GM12873 (cell line): Measurements from ENCODE around the gene C1orf159.

Source experiments
- TF ChIP-seq, protein P1 (sequence below): IDR thresholded peaks from 2 replicates; pipeline ENCODE4 v1.5.1; 2012; ENCODE audit warnings: low read depth, mild to moderate bottlenecking, moderate library complexity, low read length, control low read depth; ENCODE audit not compliant: insufficient read depth; ENCODE audit errors: missing control alignments

The C1orf159 gene

DNA sequence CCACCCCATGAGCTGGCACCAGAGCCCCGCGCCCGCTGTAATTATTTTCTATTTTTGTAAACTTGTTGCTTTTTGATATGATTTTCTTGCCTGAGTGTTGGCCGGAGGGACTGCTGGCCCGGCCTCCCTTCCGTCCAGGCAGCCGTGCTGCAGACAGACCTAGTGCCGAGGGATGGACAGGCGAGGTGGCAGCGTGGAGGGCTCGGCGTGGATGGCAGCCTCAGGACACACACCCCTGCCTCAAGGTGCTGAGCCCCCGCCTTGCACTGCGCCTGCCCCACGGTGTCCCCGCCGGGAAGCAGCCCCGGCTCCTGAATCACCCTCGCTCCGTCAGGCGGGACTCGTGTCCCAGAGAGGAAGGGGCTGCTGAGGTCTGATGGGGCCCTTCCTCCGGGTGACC, 60.9 kb downstream of the C1orf159 start:
- TF ChIP-seq, protein P1, sequence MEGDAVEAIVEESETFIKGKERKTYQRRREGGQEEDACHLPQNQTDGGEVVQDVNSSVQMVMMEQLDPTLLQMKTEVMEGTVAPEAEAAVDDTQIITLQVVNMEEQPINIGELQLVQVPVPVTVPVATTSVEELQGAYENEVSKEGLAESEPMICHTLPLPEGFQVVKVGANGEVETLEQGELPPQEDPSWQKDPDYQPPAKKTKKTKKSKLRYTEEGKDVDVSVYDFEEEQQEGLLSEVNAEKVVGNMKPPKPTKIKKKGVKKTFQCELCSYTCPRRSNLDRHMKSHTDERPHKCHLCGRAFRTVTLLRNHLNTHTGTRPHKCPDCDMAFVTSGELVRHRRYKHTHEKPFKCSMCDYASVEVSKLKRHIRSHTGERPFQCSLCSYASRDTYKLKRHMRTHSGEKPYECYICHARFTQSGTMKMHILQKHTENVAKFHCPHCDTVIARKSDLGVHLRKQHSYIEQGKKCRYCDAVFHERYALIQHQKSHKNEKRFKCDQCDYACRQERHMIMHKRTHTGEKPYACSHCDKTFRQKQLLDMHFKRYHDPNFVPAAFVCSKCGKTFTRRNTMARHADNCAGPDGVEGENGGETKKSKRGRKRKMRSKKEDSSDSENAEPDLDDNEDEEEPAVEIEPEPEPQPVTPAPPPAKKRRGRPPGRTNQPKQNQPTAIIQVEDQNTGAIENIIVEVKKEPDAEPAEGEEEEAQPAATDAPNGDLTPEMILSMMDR, result no peak

DNA sequence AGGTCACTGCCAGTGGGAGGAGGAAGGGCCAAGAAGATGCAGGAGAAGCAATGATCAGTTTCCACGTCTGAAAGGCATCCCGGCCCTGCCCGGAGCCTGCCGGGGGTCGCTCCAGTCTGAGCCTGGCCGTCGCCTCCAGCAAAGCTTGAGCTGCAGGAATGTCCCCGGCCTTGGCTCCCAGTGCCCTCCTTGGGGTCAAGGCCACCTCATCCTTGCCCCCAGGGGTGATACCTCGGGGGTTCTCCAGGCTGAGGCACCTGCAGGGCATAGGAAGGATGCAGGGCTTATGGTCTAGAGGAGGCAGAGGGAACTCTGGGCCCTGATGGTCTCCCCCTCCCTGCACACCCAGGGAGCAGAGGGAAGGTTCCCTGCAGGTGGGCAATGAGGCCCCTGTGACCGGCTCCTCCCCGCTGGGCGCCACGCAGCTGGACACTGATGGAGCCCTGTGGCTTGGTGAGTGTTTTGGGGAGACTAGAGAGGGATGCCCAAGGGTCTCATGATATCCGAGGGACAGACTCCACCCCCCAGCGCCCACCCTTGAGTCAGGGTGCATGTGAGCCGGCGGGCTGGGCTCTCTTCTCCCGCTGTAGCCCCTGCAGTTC, 61.7 kb downstream of the C1orf159 start:
- TF ChIP-seq, protein P1, result no peak

DNA sequence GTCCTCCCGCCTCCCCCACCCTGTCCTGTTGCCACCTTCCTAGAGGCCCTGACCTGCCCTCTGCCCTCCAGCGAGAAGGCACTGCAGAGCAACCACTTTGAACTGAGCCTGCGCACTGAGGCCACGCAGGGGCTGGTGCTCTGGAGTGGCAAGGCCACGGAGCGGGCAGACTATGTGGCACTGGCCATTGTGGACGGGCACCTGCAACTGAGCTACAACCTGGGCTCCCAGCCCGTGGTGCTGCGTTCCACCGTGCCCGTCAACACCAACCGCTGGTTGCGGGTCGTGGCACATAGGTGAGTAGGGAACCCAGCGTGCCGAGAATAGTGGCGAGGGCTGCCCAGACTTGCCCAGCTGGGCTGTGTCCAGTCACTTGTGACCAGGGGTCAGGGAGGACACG, 62.2 kb downstream of the C1orf159 start:
- TF ChIP-seq, protein P1, result no peak

DNA sequence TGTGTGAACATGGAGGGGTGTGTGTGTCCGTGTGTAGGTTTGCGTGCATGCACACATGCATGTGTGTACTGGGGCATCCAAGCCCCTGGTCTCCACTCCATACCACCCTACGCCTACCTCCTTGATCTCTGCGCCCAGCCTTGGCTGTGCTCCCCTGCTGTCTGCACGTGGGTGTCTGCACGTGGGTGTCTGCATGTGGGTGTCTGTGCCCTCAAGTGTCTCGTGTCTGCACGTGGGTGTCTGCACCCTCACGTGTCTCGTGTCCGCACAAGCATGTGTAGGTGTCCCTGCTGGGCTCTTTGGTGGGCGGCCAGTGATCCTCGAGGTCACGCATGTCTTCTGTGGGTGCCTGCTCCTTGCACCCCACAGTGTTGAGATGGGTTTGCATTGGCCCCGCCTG, 62.9 kb downstream of the C1orf159 start:
- TF ChIP-seq, protein P1, result no peak

DNA sequence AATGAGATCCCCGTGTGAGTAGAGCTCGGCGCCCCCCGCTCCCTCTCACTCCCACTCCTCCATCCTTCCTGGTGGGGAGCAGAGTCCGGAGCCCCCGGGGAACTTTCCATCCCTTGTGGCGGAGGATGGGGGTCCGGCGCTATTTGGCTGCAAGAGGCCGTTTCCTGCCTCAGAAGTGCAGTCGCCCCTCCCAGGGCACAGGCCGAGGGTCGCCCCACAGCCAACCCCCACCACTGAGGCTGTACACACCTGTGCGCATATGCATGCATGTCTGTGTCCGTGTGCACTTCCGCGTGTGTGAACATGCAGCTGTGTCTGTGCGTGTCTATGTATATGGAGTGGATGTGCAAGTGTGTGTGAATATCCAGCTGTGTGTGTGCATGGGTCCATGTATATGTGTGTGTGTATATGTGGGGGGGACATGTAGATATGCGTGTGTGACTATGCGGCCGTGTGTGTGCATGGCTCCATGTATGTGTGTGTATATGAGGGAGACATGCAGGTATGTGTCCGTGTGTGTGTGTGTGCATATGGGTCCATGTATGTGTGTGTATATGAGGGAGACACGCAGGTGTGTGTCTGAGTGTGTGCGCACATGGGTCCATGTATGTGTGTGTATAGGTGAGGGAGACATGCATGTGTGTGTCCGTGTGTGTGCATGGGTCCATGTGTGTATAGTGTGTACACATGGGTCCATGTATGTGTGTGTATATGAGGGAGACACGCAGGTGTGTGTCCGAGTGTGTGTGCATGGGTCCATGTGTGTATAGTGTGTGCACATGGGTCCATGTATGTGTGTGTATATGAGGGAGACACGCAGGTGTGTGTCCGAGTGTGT, 63.7 kb downstream of the C1orf159 start:
- TF ChIP-seq, protein P1, result no peak

GRCh38 chr1:1051127-1051810, 64.6 kb downstream of the C1orf159 start:
- TF ChIP-seq, protein P1, result no peak

DNA sequence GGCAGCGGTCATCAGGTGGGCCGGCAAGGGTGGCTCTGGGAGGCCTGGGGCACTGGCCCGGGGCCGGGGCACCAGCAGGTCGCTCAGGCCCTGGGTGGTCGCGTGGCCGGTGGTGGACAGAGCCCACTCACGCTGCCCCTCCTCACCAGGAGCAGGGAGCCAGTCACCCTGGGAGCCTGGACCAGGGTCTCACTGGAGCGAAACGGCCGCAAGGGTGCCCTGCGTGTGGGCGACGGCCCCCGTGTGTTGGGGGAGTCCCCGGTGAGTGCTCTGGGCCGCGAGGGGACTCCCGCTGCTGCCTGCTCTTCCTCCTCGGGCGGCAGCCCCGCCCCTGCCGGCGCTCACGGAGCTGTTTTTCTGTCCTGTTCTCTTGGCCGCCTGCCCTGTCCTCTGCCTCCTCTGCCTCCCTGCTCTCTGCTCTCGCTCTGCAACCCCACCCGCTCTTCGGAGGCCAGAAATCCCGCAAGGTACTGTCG, 65.3 kb downstream of the C1orf159 start:
- TF ChIP-seq, protein P1, result no peak
